RPMI7951 (cell line): ENCODE measurements around the gene GRIP2. TPM values are rescaled to one million over a fixed set of nuclear protein-coding genes. Genes with fewer than 3 reads are reported as not detected.

Experiments
- DNase-seq: peaks from one replicate; pipeline ENCODE4 v3.0.0-alpha.2; 2012; ENCODE audit warnings: low read depth
- total RNA-seq: library from RNA; depleted of rRNA; stranded (reverse); fragments of >200 nt; shearing (Covaris generic); gene quantifications from 2 replicates; pipeline ENCODE4 v1.2.3, GENCODE V29; 2014

Gene GRIP2
- total RNA-seq, 1 experiment from 2014 or later: under 0.01 TPM

DNA sequence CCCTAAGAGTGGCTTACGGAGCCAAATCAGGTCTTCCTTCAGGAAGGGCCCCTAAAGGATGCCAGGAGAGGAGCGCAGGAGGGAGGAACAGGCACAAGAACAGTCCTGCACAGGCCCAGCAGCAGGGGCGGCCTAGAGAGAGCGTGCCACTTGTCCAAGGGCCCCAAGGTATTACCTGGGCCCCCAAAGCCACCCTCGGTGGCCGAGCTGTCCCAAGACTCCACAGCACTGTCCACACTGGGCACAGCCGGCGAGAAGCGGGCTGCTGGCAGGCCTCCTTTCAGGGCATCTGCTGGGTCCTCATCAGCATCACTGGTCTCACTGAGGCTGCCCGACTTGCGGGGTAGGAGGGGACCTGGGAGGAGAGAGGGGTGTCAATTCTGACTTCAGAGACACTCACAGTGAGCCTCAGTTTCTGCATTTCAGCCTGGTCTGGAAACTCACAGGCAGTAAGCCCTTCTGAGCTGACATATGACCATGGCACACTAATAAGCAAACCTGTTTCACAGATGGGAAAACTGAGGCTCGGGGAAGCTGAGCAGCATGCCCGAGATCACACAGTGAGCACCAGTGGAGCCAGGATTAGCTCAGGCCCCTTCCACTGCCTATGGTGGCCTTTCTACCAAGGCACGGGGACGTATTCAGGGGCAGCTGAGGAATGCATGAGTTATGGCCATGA lies 33.4 kb downstream of the GRIP2 start:
- no peak for DNase-seq

GRCh38 chr3:14505803-14506500 lies 34.2 kb downstream of the GRIP2 start:
- no peak for DNase-seq

- DNase-seq: no peak
Observed at GRCh38 chr3:14505001-14505802, 34.9 kb downstream of the GRIP2 start.

DNA sequence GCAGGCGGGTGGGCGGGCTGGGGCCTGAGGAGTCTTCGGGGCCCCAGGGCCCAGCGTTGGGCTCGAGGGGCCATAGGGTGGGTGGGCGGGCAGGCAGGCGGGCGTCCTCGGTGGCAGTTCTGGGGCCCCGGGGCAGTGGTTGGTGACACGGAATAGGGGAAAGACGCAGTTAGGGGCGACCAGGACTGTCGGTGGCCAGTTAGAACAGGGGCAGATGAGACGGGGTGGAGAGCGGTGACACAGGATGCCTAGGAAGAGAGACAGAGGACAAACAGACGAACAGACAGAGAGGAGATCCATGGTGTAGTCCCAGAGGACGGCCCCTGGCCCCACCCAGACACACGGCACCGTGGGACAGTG lies 36.5 kb downstream of the GRIP2 start:
- DNase-seq: no peak

- no peak for DNase-seq
Observed at GRCh38 chr3:14503033-14503705, 37.0 kb downstream of the GRIP2 start.

DNA sequence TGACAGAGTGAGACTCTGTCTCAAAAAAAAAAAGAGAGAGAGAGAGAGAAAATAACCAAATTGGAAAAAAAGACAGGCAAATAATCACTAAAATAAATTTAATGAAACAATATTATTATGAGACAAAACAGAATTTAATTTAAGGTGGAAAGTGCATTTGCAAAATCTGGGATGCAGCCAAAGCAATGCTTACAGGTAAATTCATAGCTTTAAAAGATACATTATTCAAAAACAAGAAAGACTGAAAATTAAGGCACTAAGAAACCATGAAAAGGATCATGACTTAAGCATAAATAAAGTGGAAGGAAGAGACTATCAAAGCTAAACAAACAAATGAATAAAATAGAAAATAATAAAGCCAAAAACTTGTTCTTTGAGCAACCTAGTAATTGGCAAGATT lies 37.7 kb downstream of the GRIP2 start:
- no peak for DNase-seq

DNA sequence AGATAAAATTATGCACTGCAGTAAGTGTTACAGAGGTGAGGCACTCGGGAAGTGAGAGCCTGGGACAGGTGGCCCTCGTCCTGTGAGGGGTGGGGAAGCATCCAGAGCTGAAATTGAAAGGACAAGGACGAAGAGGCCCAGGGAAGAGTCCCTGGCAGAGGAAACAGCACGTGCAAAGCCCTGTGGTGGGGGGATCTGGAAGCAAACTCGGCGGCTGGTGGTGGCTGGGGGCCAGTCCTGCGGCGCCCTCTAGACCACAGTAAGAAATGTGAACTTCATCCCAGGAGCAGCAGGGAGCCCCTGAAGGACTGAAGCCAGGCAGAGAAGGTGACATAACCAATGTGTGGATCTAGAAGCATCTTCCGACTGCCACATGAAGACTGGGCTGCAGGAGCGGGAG lies 42.8 kb downstream of the GRIP2 start:
- peak; percentile 14 for DNase-seq

DNA sequence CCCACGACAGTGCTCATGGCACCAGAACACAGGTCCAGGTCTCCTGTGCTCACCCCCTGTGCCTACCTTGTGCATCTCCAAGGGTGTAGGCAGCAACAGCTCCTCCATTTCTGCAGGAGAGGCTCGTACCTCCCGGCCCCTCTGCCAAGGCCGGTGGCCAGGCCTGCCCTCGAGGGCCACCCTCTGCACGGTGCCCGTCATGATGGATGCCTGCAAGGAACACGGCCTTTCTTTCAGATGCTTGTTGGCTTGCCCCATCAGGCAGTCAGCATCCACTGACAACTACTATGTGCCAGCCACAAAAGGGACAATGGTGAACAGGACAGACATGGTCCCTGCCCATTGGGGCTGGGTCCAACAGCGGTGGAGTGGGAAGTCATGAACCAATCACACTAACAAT lies 43.8 kb downstream of the GRIP2 start:
- no peak for DNase-seq

GRCh38 chr3:14494973-14495300 lies 45.2 kb downstream of the GRIP2 start:
- DNase-seq: no peak

GRCh38 chr3:14494279-14494972 lies 45.7 kb downstream of the GRIP2 start:
- no peak for DNase-seq

- DNase-seq: no peak
Observed at GRCh38 chr3:14492948-14493881, 46.9 kb downstream of the GRIP2 start.

- DNase-seq: no peak
Observed at GRCh38 chr3:14491396-14492190, 48.5 kb downstream of the GRIP2 start.

- peak; percentile 29 for DNase-seq
Observed at GRCh38 chr3:14490831-14491230, 49.3 kb downstream of the GRIP2 start.

DNA sequence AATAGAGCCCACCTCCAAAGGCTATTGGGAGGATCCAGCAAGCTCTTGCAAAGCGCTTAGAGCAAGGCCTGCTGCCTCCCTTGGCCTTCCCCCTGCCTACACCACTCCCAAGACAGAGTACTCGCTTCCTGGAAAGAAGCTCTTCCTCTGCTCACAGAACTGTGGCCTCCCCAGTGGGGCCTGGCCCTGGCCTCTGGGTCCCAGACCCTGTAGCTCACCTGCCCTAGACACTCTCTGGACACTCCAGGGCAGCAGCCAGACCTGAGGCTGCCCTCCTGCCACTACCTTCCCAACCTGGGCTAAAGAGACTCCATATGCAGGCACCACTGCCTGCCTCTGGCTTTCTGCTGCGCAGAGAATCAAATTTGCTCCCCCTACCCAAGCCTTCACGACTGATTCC lies 49.9 kb downstream of the GRIP2 start:
- DNase-seq: no peak

DNA sequence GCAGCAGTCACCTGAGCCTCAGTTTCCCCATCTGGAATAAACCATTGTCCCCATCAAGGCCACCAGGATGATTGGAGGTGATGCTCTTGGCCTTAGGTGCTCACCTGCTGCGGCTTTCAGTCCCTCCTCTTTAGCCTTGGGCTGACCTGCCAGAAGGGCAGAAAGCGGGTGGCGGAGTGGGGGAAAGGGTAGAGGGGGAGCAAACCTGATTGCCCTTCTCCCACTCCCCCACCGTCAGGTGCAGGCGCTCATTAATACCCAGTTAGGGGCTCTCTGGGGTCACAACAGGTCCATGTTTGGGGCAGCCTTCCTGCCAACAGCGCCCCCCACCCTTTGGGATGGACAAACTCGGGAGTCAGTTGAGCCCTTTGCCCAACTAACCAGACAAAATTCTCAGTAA lies 50.5 kb downstream of the GRIP2 start:
- no peak for DNase-seq

GRCh38 chr3:14488286-14489041 lies 51.7 kb downstream of the GRIP2 start:
- DNase-seq: no peak

- DNase-seq: no peak
Observed at GRCh38 chr3:14487821-14488220, 52.3 kb downstream of the GRIP2 start.

- DNase-seq: no peak
Observed at GRCh38 chr3:14487086-14487485, 53.1 kb downstream of the GRIP2 start.

GRCh38 chr3:14486460-14486859 lies 53.7 kb downstream of the GRIP2 start:
- no peak for DNase-seq
